HFF-Myc (cell line): ENCODE data around the gene GGTLC2.

ENCODE experiments used
- DNase-seq: peaks from one replicate; pipeline ENCODE4 v3.0.0-alpha.2; 2011; ENCODE audit warnings: low read depth; ENCODE audit errors: extremely low read depth
- H3K4me3 ChIP-seq: replicated peaks from 2 replicates; pipeline ENCODE4 v1.5.1; 2011; ENCODE audit warnings: low read depth, mild to moderate bottlenecking, control low read depth, low read length
- TF ChIP-seq, protein P1 (sequence below): IDR thresholded peaks from 2 replicates; pipeline ENCODE4 v1.5.1; 2012; ENCODE audit warnings: mild to moderate bottlenecking, low read depth, low read length, control low read depth; ENCODE audit errors: missing control alignments

GGTLC2 gene

GRCh38 chr22:22663861-22664800, 19.7 kb downstream of the GGTLC2 start:
- TF ChIP-seq, protein P1, sequence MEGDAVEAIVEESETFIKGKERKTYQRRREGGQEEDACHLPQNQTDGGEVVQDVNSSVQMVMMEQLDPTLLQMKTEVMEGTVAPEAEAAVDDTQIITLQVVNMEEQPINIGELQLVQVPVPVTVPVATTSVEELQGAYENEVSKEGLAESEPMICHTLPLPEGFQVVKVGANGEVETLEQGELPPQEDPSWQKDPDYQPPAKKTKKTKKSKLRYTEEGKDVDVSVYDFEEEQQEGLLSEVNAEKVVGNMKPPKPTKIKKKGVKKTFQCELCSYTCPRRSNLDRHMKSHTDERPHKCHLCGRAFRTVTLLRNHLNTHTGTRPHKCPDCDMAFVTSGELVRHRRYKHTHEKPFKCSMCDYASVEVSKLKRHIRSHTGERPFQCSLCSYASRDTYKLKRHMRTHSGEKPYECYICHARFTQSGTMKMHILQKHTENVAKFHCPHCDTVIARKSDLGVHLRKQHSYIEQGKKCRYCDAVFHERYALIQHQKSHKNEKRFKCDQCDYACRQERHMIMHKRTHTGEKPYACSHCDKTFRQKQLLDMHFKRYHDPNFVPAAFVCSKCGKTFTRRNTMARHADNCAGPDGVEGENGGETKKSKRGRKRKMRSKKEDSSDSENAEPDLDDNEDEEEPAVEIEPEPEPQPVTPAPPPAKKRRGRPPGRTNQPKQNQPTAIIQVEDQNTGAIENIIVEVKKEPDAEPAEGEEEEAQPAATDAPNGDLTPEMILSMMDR, result no peak
- no peak for DNase-seq
- H3K4me3 ChIP-seq, result no peak overlapping the region

- H3K4me3 ChIP-seq, result no peak overlapping the region
- DNase-seq, result no peak
- TF ChIP-seq, protein P1, result peak; percentile 67
Observed at GRCh38 chr22:22666307-22667091, 22.1 kb downstream of the GGTLC2 start.

DNA sequence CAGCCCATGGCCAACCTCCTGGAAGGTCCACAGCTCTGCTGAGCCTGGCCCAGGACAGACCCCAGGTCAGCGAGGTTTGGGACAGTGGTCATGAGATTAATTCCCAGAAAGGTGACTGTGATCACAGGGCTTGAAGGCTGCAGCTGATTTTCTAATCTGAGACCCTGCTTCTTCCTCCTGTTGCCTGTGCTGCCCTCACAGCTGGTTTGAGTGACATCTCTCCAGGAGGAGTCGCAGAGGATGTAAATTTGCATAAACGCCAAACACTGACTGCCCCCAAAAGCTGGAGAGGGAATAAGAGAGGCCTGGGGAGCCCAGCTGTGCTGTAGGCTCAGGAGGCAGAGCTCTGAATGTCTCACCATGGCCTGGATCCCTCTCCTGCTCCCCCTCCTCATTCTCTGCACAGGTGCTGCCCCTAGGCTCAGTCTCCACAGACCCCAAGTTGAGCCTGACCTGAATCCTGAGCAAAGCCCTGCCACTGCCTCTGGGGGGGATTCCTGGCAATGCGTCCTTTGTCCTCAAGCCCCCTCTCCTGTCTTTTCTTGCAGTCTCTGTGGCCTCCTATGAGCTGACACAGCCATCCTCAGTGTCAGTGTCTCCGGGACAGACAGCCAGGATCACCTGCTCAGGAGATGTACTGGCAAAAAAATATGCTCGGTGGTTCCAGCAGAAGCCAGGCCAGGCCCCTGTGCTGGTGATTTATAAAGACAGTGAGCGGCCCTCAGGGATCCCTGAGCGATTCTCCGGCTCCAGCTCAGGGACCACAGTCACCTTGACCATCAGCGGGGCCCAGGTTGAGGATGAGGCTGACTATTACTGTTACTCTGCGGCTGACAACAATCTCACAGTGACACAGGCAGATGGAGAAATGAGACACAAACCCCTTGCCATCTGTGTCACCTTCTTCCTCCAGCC, 23.8 kb downstream of the GGTLC2 start:
- DNase-seq, result no peak
- H3K4me3 ChIP-seq, result no peak overlapping the region
- TF ChIP-seq, protein P1, result no peak

- TF ChIP-seq, protein P1, result no peak
- no peak overlapping the region for H3K4me3 ChIP-seq
- no peak for DNase-seq
Observed at GRCh38 chr22:22669093-22669492, 24.7 kb downstream of the GGTLC2 start.

DNA sequence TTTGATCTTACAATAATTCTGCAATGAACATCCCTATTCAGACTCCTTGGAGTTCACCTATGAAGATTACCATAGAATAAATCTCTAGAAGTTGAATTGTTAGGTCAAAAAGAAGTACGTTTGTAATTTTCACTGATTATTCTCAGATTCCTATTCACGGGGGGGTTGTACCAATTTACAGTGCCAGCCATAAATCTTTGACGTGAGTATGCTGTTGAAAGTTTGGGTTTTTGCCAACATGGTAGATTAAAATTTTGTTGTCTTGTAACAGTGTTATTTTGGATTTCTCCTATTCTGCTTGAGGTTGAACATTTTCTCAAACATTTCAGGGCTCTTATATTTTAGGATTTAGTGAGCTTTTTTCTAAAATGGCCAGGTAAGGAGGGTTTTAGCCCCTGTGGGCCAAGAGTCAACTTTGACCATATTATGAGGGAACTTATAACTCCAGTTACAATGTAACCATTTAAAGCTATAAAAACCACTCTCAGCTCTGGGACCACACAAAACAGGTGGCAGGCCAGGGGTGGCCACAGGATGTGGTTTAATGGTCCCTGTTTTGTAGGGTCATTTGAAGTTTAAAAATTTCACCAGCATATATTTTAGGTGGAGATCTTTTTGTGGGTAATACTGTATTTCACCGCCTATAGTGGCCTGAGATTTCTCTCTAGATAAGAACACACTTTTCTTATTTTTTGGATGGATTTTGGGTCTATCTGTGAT, 25.8 kb downstream of the GGTLC2 start:
- H3K4me3 ChIP-seq, result no peak overlapping the region
- DNase-seq, result no peak
- TF ChIP-seq, protein P1, result no peak
